IMR-90 (cell line): Measurements from ENCODE around the gene CPLX1. TPM values are rescaled to one million over a fixed set of nuclear protein-coding genes. Genes with fewer than 3 reads are reported as not detected.

Experiments used
- ATAC-seq: fragments of 200-7000 bp; cut with Tn5 transposase; 2 replicates; pipeline ENCODE4 v1.9.1; 2020; ENCODE audit warnings: low read depth, mild to moderate bottlenecking, moderate library complexity
- BruUV-seq: library from RNA; stranded (reverse); fragments of 400-500 nt; replicated peaks from 2 replicates; lab custom pipeline; 2021; lab: Mats Ljungman, UMichigan
- CTCF ChIA-PET: fragments of 300-600 bp; formaldehyde crosslinking; extraction: SDS; loops from one replicate; lab custom pipeline; 2021; ENCODE audit warnings: antibody characterized with exemption; lab: Yijun Ruan, JAX
- POLR2A ChIA-PET: fragments of 300-600 bp; sonication (Branson Sonifier 250); formaldehyde crosslinking; loops from one replicate; lab custom pipeline; 2022; ENCODE audit warnings: antibody characterized with exemption; ENCODE audit not compliant: unreplicated experiment; lab: Charles Lee
- DNase-seq: peaks from one replicate; pipeline ENCODE4 v3.0.0; 2013
- H2AFZ ChIP-seq: replicated peaks from 2 replicates; pipeline ENCODE3; 2013; ENCODE audit warnings: low read length, mild to moderate bottlenecking; ENCODE audit not compliant: poor library complexity
- H2AK5ac ChIP-seq: 2 replicates; pipeline ENCODE4 v1.6.1; 2013; ENCODE audit warnings: low read depth, low read length, inconsistent platforms
- H2AK9ac ChIP-seq: replicated peaks from 2 replicates; pipeline ENCODE3; 2013; ENCODE audit warnings: mild to moderate bottlenecking, low read depth, low read length, moderate library complexity; ENCODE audit not compliant: poor library complexity
- H2BK120ac ChIP-seq: 2 replicates; pipeline ENCODE4 v1.6.1; 2013; ENCODE audit warnings: low read depth, low read length, inconsistent platforms
- H2BK15ac ChIP-seq: 3 replicates; pipeline ENCODE4 v1.6.1; 2013; ENCODE audit warnings: low read depth, low read length, inconsistent platforms
- H2BK20ac ChIP-seq: 2 replicates; pipeline ENCODE4 v1.6.1; 2013; ENCODE audit warnings: low read depth, mild to moderate bottlenecking, inconsistent platforms, low read length, moderate library complexity
- H2BK5ac ChIP-seq: 2 replicates; pipeline ENCODE4 v1.6.1; 2013; ENCODE audit warnings: mild to moderate bottlenecking, low read depth, low read length, inconsistent platforms; ENCODE audit not compliant: poor library complexity, severe bottlenecking
- H3K14ac ChIP-seq: replicated peaks from 2 replicates; pipeline ENCODE4 v1.6.1; 2013; ENCODE audit warnings: low read depth, low read length, inconsistent platforms
- H3K18ac ChIP-seq: 2 replicates; pipeline ENCODE4 v1.6.1; 2013; ENCODE audit warnings: low read depth, low read length, control low read depth
- H3K23ac ChIP-seq: 2 replicates; pipeline ENCODE4 v1.6.1; 2013; ENCODE audit warnings: low read depth, low read length, inconsistent platforms
- H3K27ac ChIP-seq: 2 replicates; pipeline ENCODE4 v1.5.1; 2013; ENCODE audit warnings: mild to moderate bottlenecking, control low read depth, low read length; ENCODE audit not compliant: insufficient read depth
- H3K27me3 ChIP-seq: 2 replicates; pipeline ENCODE4 v1.6.1; 2013; ENCODE audit warnings: low read length; ENCODE audit not compliant: control insufficient read depth, insufficient read depth
- H3K36me3 ChIP-seq: 2 replicates; pipeline ENCODE4 v1.6.1; 2013; ENCODE audit warnings: low read length, mixed read lengths; ENCODE audit not compliant: control insufficient read depth, insufficient read depth
- H3K4ac ChIP-seq: 2 replicates; pipeline ENCODE4 v1.6.1; 2013; ENCODE audit warnings: low read depth, low read length, inconsistent platforms
- H3K4me1 ChIP-seq: 2 replicates; pipeline ENCODE4 v1.6.1; 2013; ENCODE audit warnings: low read length, mixed read lengths; ENCODE audit not compliant: control insufficient read depth, insufficient read depth
- H3K4me2 ChIP-seq: 2 replicates; pipeline ENCODE4 v1.6.1; 2013; ENCODE audit warnings: low read depth, mild to moderate bottlenecking, control low read depth, low read length, moderate library complexity
- H3K4me3 ChIP-seq: 2 replicates; pipeline ENCODE4 v1.5.1; 2013; ENCODE audit warnings: low read depth, mild to moderate bottlenecking, control low read depth, low read length, moderate library complexity; ENCODE audit not compliant: insufficient read depth
- H3K56ac ChIP-seq: 2 replicates; pipeline ENCODE4 v1.6.1; 2013; ENCODE audit warnings: low read length, inconsistent platforms; ENCODE audit not compliant: insufficient read depth; ENCODE audit errors: extremely low read depth
- H3K79me1 ChIP-seq, 2 experiments: 2 replicates each; pipeline ENCODE4 v1.6.1; 2013; ENCODE audit warnings: low read length in 2 of 2, inconsistent platforms in 1 of 2, low read depth in 1 of 2
- H3K9ac ChIP-seq: 2 replicates; pipeline ENCODE4 v1.6.1; 2013; ENCODE audit warnings: low read depth, low read length, control low read depth
- H3K9me1 ChIP-seq: 2 replicates; pipeline ENCODE4 v1.6.1; 2013; ENCODE audit warnings: low read length, inconsistent platforms; ENCODE audit not compliant: insufficient read depth
- H3K9me3 ChIP-seq: 2 replicates; pipeline ENCODE4 v1.6.1; 2013; ENCODE audit warnings: low read length; ENCODE audit not compliant: control insufficient read depth, insufficient read depth
- H4K20me1 ChIP-seq: 2 replicates; pipeline ENCODE4 v1.6.1; 2013; ENCODE audit warnings: low read length, inconsistent platforms; ENCODE audit not compliant: insufficient read depth
- H4K5ac ChIP-seq: 2 replicates; pipeline ENCODE4 v1.6.1; 2013; ENCODE audit warnings: mild to moderate bottlenecking, low read depth, low read length, control low read depth
- H4K8ac ChIP-seq, 2 experiments: 2 replicates each; pipeline ENCODE4 v1.6.1; 2013; ENCODE audit warnings: low read depth in 2 of 2, low read length in 2 of 2, control low read depth in 1 of 2, inconsistent platforms in 1 of 2
- H4K91ac ChIP-seq: 2 replicates; pipeline ENCODE4 v1.6.1; 2013; ENCODE audit warnings: low read depth, low read length, inconsistent platforms; ENCODE audit not compliant: insufficient read depth
- ELK1 ChIP-seq: fragments of 150-350 bp; IDR thresholded peaks from 2 replicates; pipeline ENCODE4 v1.6.1; 2016; ENCODE audit warnings: low read depth, mild to moderate bottlenecking, low read length, moderate library complexity, borderline replicate concordance
- FOS ChIP-seq: fragments of 150-350 bp; IDR thresholded peaks from 2 replicates; pipeline ENCODE4 v1.6.1; 2016; ENCODE audit warnings: low read depth, low read length
- MAFK ChIP-seq: IDR thresholded peaks from 2 replicates; pipeline ENCODE4 v1.6.1; 2012; ENCODE audit warnings: low read depth, low read length, improper control_type of control experiment
- MAZ ChIP-seq: IDR thresholded peaks from 2 replicates; pipeline ENCODE4 v1.6.1; 2012; ENCODE audit warnings: low read depth, mild to moderate bottlenecking, low read length, improper control_type of control experiment, moderate library complexity, borderline replicate concordance
- RAD21 ChIP-seq: IDR thresholded peaks from 2 replicates; pipeline ENCODE4 v1.6.1; 2012; ENCODE audit warnings: low read length, improper control_type of control experiment
- SMC3 ChIP-seq: fragments of 150-350 bp; IDR thresholded peaks from 2 replicates; pipeline ENCODE4 v1.6.1; 2016; ENCODE audit warnings: low read depth, mild to moderate bottlenecking, antibody characterized with exemption, low read length, moderate library complexity
- WGBS, 2 experiments: methylation state at CpG; one replicate each; pipeline versions ENCODE4 v1.1.5 to v1.1.7; 2013; ENCODE audit warnings: missing lambda C conversion rate in 2 of 2; ENCODE audit not compliant: insufficient read length in 1 of 2; ENCODE audit errors: extremely low coverage in 2 of 2; 5-methylcytosine and 5-hydroxymethylcytosine counted together
- dilution Hi-C: fragments of 300-500 bp; cut with HindIII; formaldehyde crosslinking; loops from one replicate; pipeline ENCODE4 v1.14.3; 2018; ENCODE audit warnings: low sequenced_read_pairs; ENCODE audit not compliant: unreplicated experiment
- in situ Hi-C: fragments of 300-500 bp; cut with MboI; formaldehyde crosslinking; loops from 3 replicates; pipeline ENCODE4 v1.14.3; 2019; ENCODE audit warnings: low sequenced_read_pairs, inconsistent platforms, mixed read lengths
- intact Hi-C: fragments of 100-400 bp; cut with micrococcal nuclease; formaldehyde crosslinking; loops from 2 replicates; pipeline ENCODE4 v1.10.0; 2022
- polyA plus RNA-seq, 3 experiments: library from polyadenylated mRNA; depleted of rRNA; stranded (reverse); fragments of >200 nt; gene quantifications; 2 replicates each; pipeline ENCODE4 v1.2.3, GENCODE V29; 2012; ENCODE audit warnings: low replicate concordance in 1 of 3
- total RNA-seq: library from RNA; depleted of rRNA; stranded (reverse); fragments of >200 nt; gene quantifications from 2 replicates; pipeline ENCODE4 v1.2.3, GENCODE V29; 2012

The CPLX1 gene
- total and polyA plus RNA-seq, 2 of the 4 experiments (the other 2 are of a cell fraction): 0.05 TPM; not detected in 1

GRCh38 chr4:815464-816146 is 10.3 kb downstream of the CPLX1 start:
- Histone ChIP-seq H2AK9ac (no peak overlapping the region), H3K9ac (no peak overlapping the region), H3K4me1 (no peaks in the 10 kb centered on the region), H3K36me3 (no peaks in the 10 kb centered on the region), H4K20me1 (no peaks in the 10 kb centered on the region), H4K91ac (no peak overlapping the region), H3K9me3 (peaks cover 4% of the 10 kb centered on the region), H2BK5ac (no peak overlapping the region), H3K79me1 (no peaks in the 10 kb centered on the region), H3K23ac (no peak overlapping the region), H3K27me3 (peaks cover 63% of the 10 kb centered on the region), H2BK15ac (no peak overlapping the region), H3K56ac (no peak overlapping the region), H3K27ac (no peak overlapping the region), H2BK120ac (no peak overlapping the region), H2AFZ (no peak overlapping the region), H3K4me2 (no peak overlapping the region), H3K4me3 (no peak overlapping the region), H3K9me1 (no peaks in the 10 kb centered on the region), H2AK5ac (no peak overlapping the region), H4K5ac (no peak overlapping the region), H3K4ac (no peak overlapping the region), H3K18ac (no peak overlapping the region), H4K8ac (no peak overlapping the region), H2BK20ac (no peak overlapping the region), H3K14ac (no peak overlapping the region)
- ChIA-PET CTCF (no interaction called here), POLR2A (no interaction called here)
- DNase-seq (no peak), ATAC-seq (no peak)
- WGBS, 2 experiments: 20% methylated on average over 1 of the region's 11 CpGs; no CpG with 5 or more reads in 1 of the 2 experiments
- TF ChIP-seq RAD21 (no peak), MAZ (no peak), ELK1 (no peak), FOS (no peak), MAFK (no peak), SMC3 (no peak)
- intact Hi-C loops (no loop called here), dilution Hi-C loops (no loop called here), in situ Hi-C loops (no loop called here)
- no TSS peak for BruUV-seq
